A204.1 (cell line): Measurements from ENCODE around the gene RYR1.
"Not testable (repeated sequence)": the region's sequence is repeated elsewhere in the genome, so short reads cannot be mapped to it uniquely, and the experiment has no call there.

Experiments used
- FAIRE-seq: peaks from 2 replicates; lab custom pipeline; 2012; peaks lifted over from hg19 to GRCh38; lab: Jason Lieb, UNC

The RYR1 gene

DNA sequence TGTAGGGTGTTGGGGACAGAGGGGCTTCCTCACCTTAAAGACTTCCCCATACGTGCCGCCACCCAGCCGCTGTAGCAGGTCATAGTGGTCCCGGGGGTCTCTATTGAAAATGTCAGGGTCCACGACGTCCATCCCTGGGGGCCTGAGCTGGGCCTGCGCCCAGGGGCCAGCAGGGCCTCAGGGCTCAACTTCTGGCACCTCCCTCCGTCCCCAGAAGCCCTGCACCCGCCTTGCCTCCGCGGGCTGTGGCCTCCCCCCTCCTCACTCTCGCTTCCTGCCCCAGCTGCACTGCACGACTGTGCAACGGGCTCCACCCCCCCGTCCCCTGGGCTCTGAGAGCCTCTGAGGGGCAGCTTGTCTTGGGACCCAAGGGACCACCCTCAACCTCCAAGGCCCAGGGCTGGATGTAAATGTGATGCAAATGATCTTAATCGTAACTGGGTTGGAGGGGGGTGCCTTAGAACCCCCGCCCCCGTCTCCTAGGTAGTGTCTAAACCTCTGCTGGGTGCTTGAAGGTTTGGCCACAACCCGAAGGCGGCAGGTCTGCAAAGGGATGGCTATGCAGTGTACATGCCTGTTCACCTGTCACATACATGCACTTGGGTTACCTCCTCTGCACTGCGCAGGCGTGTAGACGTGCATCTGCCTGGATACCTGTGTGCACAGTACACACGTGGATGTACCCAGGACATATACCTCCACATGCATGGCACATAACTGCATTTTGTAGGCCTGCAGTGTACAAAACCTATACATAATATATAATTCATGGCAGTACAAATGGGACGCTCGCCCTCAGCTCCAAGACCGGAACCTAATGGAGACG lies 184.5 kb downstream of the RYR1 start, which contains the start of gene MAP4K1:
MAP4K1 (minus strand) TSS at position 190 of the 826 bp plus-strand sequence; CDS start at position 132, 58 bp downstream.
- no peak for FAIRE-seq

DNA sequence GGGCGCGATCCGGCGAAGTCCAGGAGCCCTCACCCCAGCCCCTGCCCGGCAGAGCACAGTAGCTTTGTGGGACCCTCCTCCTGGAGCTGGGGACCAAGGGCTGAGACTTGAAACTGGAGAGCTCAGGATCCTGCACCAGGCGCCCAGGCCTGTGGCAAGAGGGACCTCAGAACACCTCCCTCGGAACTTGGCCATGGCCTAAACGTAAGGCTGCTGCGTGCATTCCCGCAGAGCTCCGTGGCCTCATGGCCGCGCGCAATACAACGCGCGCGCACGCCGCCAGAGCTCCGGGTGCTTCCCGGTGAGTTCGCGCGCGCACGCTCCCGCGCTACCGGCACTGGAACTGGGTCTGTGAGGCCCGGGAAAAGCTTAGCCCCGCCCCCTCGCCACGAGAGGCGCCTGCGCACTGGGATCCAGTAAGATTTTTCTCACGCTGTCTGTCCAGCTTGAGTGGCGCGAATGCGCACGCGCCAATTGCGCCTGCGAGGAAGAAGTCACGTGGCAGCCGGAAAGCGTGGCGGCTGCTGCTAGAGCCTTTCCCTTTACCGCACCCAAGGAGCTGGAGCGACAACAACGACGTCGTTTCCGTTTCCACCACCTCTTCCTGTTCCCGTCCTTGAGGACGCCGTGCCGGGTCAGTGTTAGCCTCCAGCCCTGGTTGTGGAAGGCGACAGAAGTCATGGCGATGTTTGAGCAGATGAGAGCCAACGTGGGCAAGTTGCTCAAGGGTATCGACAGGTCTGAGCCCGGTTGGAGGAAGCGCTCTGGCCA lies 185.3 kb downstream of the RYR1 start, which contains the start of gene EIF3K:
EIF3K (plus strand) TSS at position 599 of the 771 bp plus-strand sequence; CDS start at position 680, 81 bp downstream.
- FAIRE-seq, result peak; percentile 97

DNA sequence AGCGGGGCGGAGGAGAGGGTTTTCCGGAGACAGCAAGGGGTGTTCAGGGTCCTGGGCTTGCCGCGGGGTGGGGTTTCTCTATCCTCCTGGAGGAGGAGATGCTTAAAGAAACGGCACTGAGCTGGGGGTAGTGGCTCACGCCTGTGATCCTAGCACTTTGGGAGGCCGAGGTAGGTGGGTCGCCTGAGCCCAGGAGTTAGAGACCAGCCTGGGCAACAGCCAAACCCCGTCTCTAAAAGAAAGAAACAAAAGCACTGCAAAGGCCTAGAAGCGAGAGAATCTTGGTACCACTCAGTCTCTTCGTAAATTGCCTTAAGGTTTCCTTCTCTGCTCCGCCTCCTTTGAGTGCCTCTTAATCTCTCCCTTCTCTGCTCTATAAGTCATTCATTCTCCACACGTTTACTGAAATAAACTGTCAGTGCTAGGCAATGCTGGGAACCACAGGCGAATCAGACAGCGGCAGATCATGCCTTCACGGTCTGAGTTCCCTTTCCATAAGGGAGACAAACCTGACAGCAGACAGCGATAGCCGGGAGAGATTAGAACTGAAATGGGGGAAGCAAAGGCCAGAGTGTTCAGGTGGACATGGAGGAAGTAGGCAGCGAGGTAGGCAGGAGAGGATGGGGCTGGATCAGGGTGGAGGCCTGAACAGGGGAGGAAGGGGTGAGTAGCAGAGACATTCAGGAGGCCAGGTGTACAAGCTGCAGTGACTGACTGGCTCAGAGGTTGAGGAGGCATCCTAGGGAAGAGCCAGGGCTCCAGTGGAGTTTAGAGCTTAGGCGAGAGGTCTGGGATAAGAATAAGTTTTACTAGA lies 186.1 kb downstream of the RYR1 start:
- no peak for FAIRE-seq

DNA sequence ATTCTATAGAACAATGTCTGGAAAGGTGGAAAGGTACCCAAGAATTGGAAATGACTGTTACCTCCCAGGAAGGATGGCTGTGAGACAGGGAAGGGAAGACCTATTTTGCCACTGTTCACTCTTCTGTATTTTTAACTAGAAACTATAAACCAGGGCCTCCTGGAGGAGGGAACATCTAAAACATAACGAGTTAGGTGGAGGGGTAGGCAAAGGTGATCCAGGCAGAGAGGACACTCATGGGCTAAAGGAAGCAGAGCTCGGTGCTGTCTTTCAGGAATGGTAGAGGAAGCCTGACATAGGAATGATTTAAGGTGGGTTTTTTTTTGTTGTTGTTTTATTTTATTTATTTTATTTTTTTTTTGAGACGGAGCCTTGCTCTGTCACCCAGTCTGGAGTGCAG lies 191.3 kb downstream of the RYR1 start:
- FAIRE-seq, result no peak

DNA sequence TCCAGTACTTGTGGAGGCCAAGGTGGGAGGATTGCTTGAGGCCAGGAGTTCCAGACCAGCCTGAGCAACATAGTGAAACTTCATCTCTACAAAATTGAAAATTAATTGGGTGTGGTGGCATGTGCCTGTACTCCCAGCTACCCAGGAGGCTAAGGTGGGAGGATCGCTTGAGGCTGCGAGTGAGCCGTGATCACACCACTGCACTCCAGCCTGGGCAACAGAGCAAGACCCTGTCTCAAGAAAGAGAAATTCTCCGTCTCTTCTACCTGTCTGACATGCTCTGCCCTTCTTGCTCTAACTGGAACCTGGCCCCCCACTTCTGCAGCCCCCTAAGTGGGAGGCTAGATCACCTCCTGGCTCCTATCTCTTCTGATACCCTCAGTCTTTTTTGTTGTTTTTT lies 192.9 kb downstream of the RYR1 start:
- FAIRE-seq, result no peak

DNA sequence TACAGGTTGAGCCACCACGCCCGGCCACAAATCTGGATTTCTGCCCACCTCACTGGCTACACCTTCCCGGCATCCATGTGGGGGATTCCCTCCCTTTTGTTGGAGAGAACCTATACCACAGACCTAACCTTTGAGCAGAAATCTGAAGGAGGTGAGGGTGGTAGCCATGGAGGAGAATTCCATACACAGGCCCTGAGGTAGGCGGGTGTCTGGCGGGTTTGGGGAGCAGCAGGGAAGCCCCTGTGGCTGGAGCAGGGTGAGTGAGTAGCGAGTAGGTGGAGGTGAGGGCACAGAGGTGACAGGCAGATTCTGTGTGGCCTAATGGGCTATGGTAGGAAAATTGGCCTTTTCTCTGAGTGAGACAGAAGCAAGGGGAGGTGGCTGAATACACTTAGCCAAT lies 196.1 kb downstream of the RYR1 start:
- FAIRE-seq, result no peak

DNA sequence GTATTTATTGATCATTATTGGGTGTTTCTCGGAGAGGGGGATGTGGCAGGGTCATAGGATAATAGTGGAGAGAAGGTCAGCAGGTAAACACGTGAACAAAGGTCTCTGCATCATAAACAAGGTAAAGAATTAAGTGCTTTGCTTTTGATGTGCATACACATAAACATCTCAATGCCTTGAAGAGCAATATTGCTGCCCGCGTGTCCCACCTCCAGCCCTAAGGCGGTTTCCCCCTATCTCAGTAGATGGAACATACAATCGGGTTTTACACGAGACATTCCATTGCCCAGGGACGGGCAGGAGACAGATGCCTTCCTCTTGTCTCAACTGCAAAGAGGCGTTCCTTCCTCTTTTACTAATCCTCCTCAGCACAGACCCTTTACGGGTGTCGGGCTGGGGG lies 197.8 kb downstream of the RYR1 start:
- FAIRE-seq, result not testable (repeated sequence)

DNA sequence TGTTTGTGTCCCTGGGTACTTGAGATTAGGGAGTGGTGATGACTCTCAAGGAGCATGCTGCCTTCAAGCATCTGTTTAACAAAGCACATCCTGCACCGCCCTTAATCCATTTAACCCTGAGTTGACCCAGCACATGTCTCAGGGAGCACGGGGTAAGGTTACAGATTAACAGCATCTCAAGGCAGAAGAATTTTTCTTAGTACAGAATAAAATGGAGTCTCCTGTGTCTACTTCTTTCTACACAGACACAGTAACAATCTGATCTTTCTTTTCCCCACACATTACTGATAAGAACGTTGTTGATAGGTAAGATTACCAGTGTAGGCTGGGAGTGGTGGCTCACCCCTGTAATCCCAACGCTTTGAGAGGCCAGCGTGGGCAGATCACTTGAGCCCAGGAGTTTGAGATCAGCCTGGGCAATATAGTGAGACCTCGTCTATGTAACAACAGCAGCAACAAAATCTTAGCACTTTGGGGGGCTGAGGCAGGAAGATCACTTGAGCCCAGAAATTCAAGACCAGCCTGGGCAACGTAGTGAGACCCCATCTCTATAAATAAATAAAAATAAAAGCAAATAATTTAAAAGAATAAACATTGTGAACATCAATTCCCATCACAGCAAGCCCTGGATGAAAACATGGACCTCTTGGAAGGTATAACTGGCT lies 198.5 kb downstream of the RYR1 start:
- FAIRE-seq, result not testable (repeated sequence)

DNA sequence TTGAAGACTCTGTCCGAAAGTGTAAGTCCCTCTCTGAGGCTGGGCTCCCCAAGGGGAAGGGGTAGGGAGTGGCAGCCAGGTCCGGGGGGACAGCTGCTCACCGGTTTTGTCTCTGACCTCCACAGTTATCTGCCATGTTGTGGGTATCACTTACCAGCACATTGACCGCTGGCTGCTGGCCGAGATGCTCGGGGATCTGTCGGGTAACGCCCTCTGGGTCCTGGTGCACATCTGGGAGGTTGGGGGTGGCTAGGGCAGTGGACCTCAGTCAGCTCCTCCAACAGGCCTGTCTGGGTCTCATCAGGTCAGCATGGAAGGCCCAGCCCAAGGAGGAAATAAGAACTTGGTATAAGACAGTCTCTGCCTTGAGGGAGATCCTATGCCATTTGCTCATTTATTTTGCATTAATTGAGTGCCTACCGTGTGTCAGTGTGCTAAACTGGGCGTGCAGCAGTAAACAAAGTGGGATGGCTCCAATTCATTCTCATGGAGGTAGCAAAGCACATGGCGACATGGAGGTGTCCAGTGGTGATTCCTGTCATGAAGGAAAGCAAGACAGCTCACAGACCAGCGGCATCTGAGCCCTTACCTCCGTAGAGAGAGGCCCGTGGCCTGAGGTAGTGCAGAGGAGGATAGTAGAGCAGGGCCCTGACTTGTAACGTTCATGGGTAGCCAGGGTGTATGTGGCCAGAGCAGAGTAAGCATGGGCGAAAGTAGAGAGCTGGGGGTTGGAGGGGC lies 199.2 kb downstream of the RYR1 start:
- FAIRE-seq, result no peak

DNA sequence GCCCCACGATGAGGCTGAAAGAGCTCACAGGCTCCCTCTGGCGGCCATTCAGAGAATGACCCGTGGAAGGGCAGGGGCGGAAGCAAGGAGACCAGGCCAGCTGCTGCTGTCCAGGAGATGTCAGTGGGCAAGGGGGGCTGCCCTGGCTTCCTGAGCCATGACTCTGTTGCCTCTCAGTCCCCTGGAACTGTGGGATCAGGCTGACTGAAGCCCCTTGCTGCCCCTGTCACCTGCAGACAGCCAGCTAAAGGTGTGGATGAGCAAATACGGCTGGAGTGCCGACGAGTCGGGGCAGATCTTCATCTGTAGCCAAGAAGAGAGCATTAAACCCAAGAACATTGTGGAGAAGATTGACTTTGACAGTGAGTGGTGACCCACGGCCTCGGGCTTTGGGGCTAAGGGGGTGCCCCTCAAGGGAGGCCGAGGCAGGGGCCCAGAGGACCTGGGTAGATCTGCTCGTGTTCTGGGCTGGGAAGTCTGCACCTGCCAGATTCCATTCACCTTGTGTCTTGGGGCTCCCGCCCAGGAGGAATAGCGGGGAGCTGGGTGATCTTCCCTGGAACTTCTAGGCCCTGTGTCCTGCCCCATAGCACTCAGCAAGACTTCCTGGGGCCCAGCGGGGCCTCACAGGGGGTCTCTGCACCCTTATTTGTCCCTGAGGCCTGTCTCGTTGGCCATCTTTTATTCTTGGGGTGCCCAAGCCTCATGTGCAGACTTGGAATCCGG lies 201.4 kb downstream of the RYR1 start:
- FAIRE-seq, result no peak

DNA sequence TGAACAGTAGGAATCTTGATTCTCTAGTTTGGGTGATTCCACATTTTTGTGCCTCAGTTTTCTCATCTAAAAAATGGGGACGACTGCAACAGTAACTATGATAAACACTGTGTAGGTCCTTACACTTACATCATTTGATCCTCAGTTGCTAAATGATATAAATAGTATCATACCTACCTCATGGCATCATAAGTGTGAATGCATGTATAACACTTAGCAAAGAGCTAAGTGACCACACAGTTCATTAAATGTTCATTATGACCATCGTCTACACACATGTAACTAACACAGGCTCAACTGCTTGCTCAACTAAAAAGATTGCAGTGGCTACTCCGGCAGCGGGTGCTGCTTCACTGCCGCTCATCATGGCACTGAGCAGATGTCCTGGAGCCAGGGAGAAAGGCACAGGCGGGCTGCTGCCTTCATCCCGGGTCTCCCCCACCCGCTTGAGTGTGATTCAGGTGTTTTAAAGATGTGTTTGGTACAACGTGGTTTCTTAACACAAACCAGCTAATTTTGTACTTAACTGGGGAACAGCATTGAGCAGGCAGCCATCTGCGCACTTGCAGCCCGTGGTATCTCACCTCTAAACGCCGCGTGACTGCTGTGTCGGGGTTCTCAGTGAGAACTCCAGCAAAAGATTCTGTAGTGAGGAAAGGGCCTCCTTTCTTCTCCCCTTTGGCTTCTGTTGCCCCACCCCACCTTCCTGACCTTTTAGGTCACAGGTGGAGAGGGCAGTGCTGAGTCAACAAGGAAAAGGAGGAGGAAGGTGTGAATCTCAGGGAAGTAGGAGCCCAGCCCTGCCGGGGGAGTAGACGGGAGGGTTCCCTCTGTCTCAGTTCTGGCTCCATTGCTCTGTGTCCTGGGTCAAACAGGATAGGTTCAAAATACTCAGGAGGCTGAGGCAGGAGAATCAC lies 202.2 kb downstream of the RYR1 start:
- no peak for FAIRE-seq
